SK-N-MC (cell line): ENCODE results near the gene GRIA1.
A peak's percentile ranks its signal among the peaks of the same experiment; 100 is the strongest.
"Not testable (repeated sequence)": the region's sequence is repeated elsewhere in the genome, so short reads cannot be mapped to it uniquely, and the experiment has no call there.

Experiments
- DNase-seq: peaks from one replicate; pipeline ENCODE4 v3.0.0-alpha.2; 2011; ENCODE audit warnings: low read depth, low spot score
- H3K27ac ChIP-seq: fragments of 200-600 bp; sonication (generic); 2 replicates; pipeline ENCODE4 v1.5.1; 2016; ENCODE audit warnings: mixed run types
- H3K36me3 ChIP-seq: fragments of 200-600 bp; sonication (generic); 2 replicates; pipeline ENCODE4 v1.6.1; 2017; ENCODE audit warnings: antibody characterized with exemption, low read length, mixed read lengths; ENCODE audit not compliant: insufficient read depth
- H3K4me3 ChIP-seq: fragments of 200-600 bp; sonication (generic); 2 replicates; pipeline ENCODE4 v1.5.1; 2016
- H3K9ac ChIP-seq: fragments of 200-600 bp; sonication (generic); 2 replicates; pipeline ENCODE4 v1.8.0; 2017; ENCODE audit warnings: mixed run types, mixed read lengths; ENCODE audit not compliant: insufficient read length
- H3K9me3 ChIP-seq: fragments of 200-600 bp; sonication (generic); 2 replicates; pipeline ENCODE4 v1.6.1; 2017; ENCODE audit warnings: low read depth, mild to moderate bottlenecking, antibody characterized with exemption, low read length, moderate library complexity, mixed read lengths
- EZH2 ChIP-seq: fragments of 200-600 bp; sonication (generic); IDR thresholded peaks from one replicate; pipeline ENCODE4 v1.6.1; 2017; ENCODE audit warnings: antibody characterized with exemption
- FOXP2 ChIP-seq: optimal IDR thresholded peaks from 2 replicates; pipeline ENCODE3; 2011; ENCODE audit warnings: mild to moderate bottlenecking, moderate library complexity; ENCODE audit not compliant: insufficient read depth; ENCODE audit errors: extremely low read length, control extremely low read depth
- POLR2AphosphoS5 ChIP-seq: IDR thresholded peaks from 2 replicates; pipeline ENCODE4 v1.6.1; 2012; ENCODE audit warnings: mild to moderate bottlenecking, low read depth, low read length, borderline replicate concordance

The GRIA1 gene

DNA sequence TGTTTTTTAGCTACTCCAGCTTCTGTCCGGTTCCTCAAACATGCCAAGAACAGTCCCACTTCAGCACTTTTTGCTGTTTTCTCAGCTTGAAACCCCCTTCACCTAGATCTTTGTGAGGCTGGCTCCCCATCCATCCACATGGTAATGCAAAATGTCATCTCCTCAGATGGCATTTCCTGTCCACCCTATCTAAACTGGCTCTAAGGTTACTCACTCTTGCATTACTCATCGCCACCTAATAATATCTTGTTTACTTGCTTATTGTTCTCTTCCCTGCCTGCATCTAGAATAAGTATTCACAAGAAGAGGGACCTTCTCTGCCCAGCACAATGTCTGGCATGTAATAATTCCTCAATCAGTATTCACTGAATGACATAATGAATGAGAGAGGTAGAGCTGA, 328.2 kb downstream of the GRIA1 start:
- Histone ChIP-seq H3K9ac (no peak overlapping the region), H3K36me3 (no peaks in the 10 kb centered on the region), H3K9me3 (no peaks in the 10 kb centered on the region), H3K27ac (no peak overlapping the region), H3K4me3 (no peak overlapping the region)
- TF ChIP-seq EZH2 (no peak), POLR2AphosphoS5 (no peak), FOXP2 (no peak)
- no peak for DNase-seq

DNA sequence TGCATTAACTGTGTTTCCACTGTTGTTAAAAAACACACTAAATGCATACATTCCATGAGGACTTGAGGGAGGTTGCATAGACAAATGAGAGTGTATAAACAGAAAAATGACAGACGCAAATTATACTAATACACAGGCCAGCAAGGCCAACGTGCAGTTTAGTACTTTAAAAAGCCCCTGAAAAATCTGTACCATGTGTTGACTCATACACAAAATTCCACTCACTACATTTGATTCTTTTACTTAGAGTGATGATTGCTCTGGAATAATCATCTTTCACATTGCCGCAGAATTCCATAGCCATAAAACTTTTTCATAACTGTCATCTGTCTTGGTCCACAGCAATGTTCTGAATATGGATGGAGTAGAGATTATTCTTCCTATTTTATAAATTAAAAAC, 332.6 kb downstream of the GRIA1 start:
- TF ChIP-seq FOXP2 (no peak), POLR2AphosphoS5 (no peak), EZH2 (no peak)
- Histone ChIP-seq H3K4me3 (no peak overlapping the region), H3K9me3 (no peaks in the 10 kb centered on the region), H3K27ac (no peak overlapping the region), H3K9ac (no peak overlapping the region), H3K36me3 (no peaks in the 10 kb centered on the region)
- DNase-seq = no peak

DNA sequence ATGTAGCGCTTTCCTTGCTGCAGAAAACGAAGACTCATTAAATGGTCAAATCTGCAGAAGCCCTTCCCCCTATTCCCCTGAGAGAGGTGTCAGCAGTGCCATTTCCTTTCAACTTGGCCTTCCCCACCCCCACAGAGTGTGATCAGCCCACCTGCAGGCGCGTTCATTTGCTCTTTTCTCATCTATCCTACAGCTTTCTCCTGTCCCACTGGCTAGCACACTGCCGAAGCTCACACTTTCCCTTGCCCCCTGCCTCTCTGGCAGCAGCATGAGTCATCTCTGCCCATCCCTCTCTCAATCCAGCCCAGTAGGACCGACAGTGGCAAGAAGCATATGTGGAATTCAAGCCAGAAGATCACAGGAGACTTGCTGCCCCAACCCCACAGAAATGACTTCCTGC, 334.4 kb downstream of the GRIA1 start:
- no peaks in the 10 kb centered on the region for H3K9me3 ChIP-seq
- H3K27ac ChIP-seq = no peak overlapping the region
- TF ChIP-seq FOXP2 (no peak), EZH2 (no peak), POLR2AphosphoS5 (no peak)
- no peak for DNase-seq
- no peak overlapping the region for H3K4me3 ChIP-seq
- no peaks in the 10 kb centered on the region for H3K36me3 ChIP-seq
- no peak overlapping the region for H3K9ac ChIP-seq

DNA sequence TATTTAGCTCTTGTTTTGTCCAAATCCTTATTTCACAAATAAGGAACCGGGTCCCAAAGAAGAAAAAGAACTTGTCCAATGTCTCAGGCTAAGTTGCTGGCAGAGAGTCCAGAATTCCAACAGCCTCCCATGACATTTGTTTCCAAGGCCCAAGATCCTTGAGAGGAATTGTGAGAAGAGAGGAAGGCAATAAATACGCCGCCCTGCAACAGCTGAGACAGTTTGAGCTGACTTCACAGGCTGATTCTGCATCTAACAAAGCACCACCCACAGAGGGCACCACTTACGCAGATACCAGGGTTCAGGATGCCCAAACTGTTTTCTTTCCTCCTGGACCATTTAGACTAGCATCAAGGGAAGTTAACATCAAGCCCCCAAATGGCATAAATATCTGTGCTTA, 336.9 kb downstream of the GRIA1 start:
- no peaks in the 10 kb centered on the region for H3K9me3 ChIP-seq
- no peaks in the 10 kb centered on the region for H3K36me3 ChIP-seq
- no peak for DNase-seq
- H3K4me3 ChIP-seq = no peak overlapping the region
- no peak overlapping the region for H3K9ac ChIP-seq
- H3K27ac ChIP-seq = no peak overlapping the region
- TF ChIP-seq POLR2AphosphoS5 = no peak
- no peak for TF ChIP-seq EZH2
- no peak for TF ChIP-seq FOXP2

DNA sequence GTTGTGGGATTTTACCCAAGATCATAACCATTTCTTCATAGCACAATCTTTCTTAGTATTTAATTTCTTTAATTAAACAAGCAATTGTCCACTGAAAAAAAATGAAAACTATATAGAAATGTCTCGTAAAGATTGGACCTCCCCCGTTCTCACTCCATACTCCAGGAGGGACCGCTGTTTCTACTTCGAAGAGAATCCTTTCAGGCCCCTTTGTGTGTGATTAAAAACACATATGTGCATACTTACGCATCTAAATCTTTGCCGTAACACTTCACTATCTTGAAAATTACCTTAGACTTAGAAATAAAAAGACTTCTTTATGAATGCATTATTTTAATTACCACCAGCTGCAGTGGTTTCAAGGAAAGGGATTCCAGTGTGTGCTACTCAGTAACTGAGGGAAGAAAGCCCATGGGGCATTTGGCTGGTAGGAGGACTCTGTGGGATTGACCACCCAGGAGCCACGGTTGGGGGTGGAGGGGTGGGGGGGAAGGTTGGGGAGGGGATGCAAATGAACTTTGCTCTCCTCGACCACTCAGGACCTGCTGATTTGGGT, 339.1 kb downstream of the GRIA1 start:
- Histone ChIP-seq H3K36me3 (no peaks in the 10 kb centered on the region), H3K9me3 (no peaks in the 10 kb centered on the region), H3K4me3 (no peak overlapping the region), H3K9ac (no peak overlapping the region), H3K27ac (no peak overlapping the region)
- DNase-seq = no peak
- TF ChIP-seq EZH2 = no peak
- TF ChIP-seq FOXP2 = no peak
- TF ChIP-seq POLR2AphosphoS5 = no peak

DNA sequence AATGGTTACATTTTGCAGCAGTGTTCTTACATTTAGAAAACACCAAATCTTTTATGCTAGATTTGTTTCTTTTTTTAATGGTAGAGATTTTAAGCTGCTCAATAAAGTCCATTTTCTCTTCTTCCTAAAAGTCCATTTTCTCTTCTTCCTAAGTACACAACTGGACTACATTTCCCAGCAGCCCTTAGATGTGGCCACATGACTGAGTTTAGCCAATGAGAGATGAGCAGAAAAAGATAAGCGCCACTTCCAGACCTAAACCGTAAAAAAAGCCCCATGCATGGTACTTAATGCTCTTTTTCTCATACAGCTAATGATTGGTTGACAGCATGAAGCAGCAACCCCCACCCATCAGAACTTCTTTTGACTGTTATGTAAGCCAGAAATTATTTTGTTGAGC, 341.5 kb downstream of the GRIA1 start:
- no peak for TF ChIP-seq FOXP2
- no peak for TF ChIP-seq POLR2AphosphoS5
- TF ChIP-seq EZH2 = no peak
- H3K27ac ChIP-seq = no peak overlapping the region
- peak; percentile 20 for DNase-seq

DNA sequence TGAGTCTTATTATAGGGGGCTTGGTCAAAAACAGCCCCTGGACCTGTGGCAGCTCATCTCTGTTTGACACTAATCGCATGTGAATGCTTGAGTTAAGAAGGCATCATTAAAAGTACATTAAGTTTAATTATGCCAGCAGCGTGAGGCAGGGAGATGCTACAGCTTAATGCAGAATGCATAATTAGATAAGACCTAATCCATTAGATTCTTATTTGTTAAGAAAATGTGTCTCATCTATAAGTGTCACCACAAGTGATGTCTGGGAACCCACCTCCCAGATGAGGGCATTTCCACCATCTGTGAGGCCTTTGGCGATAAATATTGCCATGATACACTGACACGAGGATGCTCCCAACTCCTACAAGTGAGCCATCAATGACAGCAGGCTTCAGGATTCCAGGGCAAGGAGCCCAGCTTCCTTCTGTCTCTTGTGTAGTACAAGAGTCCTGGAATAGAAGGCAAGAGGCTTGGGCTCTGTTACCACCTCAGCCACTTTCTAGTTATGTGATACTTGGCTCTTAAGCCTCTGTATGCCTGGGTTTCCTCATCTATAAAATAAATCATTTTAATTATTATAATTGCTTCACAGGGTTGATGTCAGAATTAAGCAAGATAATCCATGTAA, 345.5 kb downstream of the GRIA1 start:
- Histone ChIP-seq H3K4me3 (no peak overlapping the region), H3K9me3 (no peaks in the 10 kb centered on the region), H3K27ac (no peak overlapping the region), H3K9ac (no peak overlapping the region), H3K36me3 (no peaks in the 10 kb centered on the region)
- no peak for TF ChIP-seq FOXP2
- DNase-seq = no peak

More for the DNA sequence above, 341.5 kb downstream of the GRIA1 start:
- Histone ChIP-seq H3K36me3 (no peaks in the 10 kb centered on the region), H3K4me3 (no peak overlapping the region), H3K9me3 (no peaks in the 10 kb centered on the region), H3K9ac (no peak overlapping the region)

DNA sequence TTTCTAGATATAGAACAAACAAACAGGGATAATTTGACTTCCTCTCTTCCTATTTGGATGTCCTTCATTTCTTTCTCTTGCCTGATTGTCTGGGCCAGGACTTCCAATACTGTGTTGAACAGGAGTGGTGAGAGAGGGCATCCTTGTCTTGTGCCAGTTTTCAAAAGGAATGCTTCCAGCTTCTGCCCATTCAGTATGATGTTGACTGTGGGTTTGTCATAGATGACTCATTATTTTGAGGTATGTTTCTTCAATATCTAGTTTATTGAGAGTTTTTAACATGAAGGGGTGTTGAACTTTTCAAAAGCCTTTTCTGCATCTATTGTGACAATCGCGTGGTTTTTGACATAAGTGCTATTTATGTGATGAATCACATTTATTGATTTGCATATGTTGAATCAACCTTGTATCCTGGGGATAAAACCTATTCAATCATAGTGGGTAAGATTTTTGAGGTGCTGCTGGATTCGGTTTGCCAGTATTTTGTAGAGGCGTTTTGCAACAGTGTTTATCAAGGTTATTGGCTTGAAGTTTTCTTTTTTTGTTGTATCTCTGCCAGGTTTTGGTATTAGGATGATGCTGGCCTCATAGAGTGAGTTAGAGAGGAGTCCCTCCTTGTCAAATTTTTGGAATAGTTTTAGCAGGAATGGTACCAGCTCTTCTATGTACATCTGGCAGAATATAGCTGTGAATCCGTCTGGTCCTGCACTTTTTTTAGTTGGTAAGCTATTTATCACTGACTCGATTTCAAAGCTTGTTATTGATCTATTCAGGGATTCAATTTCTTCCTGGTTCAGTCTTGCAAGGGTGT, 359.0 kb downstream of the GRIA1 start:
- not testable (repeated sequence) for H3K27ac ChIP-seq, H3K4me3 ChIP-seq, H3K9me3 ChIP-seq, DNase-seq, H3K36me3 ChIP-seq, H3K9ac ChIP-seq
